ENCODE data around the gene ABHD8. TPM values are rescaled to one million over a fixed set of nuclear protein-coding genes. Genes with fewer than 3 reads are reported as not detected.

The ABHD8 gene
- total RNA-seq, 1 experiment from 2014 or later: 5.2 TPM

DNA sequence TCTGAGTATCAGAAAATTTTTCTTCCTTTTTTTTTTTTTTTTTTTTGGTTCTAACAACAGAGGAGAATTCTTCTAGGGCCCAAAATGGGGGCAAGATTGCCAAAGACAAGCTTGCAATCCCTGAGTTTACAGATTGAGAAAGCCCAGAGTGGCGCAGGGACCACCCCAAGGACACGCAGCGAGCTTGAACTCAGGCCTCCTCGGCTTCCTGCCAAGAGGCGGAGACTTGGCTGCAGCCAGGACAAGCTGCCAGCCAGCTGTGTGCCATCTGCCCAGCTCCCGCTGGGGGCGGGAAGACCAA is 1.9 kb upstream of the ABHD8 start:
- Histone ChIP-seq H3K27me3 (ENCODE audit: insufficient read depth, low read length) (no peaks in the 10 kb centered on the region), H3K9me2 (ENCODE audit: insufficient read depth) (no peaks in the 10 kb centered on the region), H2AFZ (ENCODE audit: low read depth, low read length, poor library complexity, severe bottlenecking) (no peak overlapping the region), H4K20me1 (ENCODE audit: insufficient read depth) (no peaks in the 10 kb centered on the region), H3K4me3 (replicated peaks in 1 of 2; ENCODE audit: low read depth in 1 of 2, low read length in 2 of 2) (0 out of 4 replicates have a peak overlapping the region, but pooled peaks of 1 of the 2 experiments have one; percentile 4), H3K4me2 (ENCODE audit: low read length) (peak overlapping the region; percentile 71), H3K9ac (ENCODE audit: low read length) (peak overlapping the region; percentile 32; the same call in 1 of the 2 replicates), H3K79me2 (ENCODE audit: insufficient read depth, low read length) (peaks cover 20% of the 10 kb centered on the region), H3K36me3 (ENCODE audit: control insufficient read depth in 1 of 2, insufficient read depth in 2 of 2, low read length in 2 of 2) (no peaks in the 10 kb centered on the region), H3K27ac (ENCODE audit: low read depth, low read length) (peak overlapping the region; percentile 47), H3K4me1 (ENCODE audit: control insufficient read depth in 1 of 2, insufficient read depth in 2 of 2, low read length in 2 of 2) (peaks cover 36 to 60% of the 10 kb centered on the region in 2 experiments), H3K9me3 (ENCODE audit: control insufficient read depth in 1 of 2, insufficient read depth in 1 of 2, low read depth in 1 of 2, low read length in 2 of 2) (no peaks in the 10 kb centered on the region)
- ATAC-seq: no peak
- RAD21 ChIA-PET (ENCODE audit: low non-redundant PET in 1 of 2, low total read pairs in 2 of 2, uncharacterized antibody in 2 of 2, unreplicated experiment in 2 of 2): interaction anchor here in 1 of 2 experiments (0.6 to 1.1 kb wide), 4 partner anchors 11 to 80 kb away, joined by 3 to 7 read pairs (median 3); no protein-coding TSS in a partner anchor
- no peak for DNase-seq (ENCODE audit: low read depth, low spot score)
- CTCF ChIA-PET: interaction anchor here (0.7 to 2.1 kb wide), 14 partner anchors 8 to 590 kb away, joined by 3 to 33 read pairs (median 4); no protein-coding TSS in a partner anchor
- intact Hi-C loops (cut with micrococcal nuclease): no loop called here
- POLR2A ChIA-PET: interaction anchor here (0.6 to 3.1 kb wide), 9 partner anchors 8 to 943 kb away, joined by 3 to 22 read pairs (median 4); partner anchors contain the start of gene B3GNT3
- TF ChIP-seq FOSL1 (IDR thresholded peaks at IDR 0.05; ENCODE audit: low read depth): no peak
- TF ChIP-seq, protein P1, sequence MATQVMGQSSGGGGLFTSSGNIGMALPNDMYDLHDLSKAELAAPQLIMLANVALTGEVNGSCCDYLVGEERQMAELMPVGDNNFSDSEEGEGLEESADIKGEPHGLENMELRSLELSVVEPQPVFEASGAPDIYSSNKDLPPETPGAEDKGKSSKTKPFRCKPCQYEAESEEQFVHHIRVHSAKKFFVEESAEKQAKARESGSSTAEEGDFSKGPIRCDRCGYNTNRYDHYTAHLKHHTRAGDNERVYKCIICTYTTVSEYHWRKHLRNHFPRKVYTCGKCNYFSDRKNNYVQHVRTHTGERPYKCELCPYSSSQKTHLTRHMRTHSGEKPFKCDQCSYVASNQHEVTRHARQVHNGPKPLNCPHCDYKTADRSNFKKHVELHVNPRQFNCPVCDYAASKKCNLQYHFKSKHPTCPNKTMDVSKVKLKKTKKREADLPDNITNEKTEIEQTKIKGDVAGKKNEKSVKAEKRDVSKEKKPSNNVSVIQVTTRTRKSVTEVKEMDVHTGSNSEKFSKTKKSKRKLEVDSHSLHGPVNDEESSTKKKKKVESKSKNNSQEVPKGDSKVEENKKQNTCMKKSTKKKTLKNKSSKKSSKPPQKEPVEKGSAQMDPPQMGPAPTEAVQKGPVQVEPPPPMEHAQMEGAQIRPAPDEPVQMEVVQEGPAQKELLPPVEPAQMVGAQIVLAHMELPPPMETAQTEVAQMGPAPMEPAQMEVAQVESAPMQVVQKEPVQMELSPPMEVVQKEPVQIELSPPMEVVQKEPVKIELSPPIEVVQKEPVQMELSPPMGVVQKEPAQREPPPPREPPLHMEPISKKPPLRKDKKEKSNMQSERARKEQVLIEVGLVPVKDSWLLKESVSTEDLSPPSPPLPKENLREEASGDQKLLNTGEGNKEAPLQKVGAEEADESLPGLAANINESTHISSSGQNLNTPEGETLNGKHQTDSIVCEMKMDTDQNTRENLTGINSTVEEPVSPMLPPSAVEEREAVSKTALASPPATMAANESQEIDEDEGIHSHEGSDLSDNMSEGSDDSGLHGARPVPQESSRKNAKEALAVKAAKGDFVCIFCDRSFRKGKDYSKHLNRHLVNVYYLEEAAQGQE (IDR thresholded peaks at IDR 0.05; ENCODE audit: low read depth): no peak
- no peak for TF ChIP-seq POLR2AphosphoS5 (IDR thresholded peaks at IDR 0.05; ENCODE audit: low read depth, low read length)
- no peak for TF ChIP-seq EZH2 (IDR thresholded peaks at IDR 0.05)
- TF ChIP-seq, protein P2, sequence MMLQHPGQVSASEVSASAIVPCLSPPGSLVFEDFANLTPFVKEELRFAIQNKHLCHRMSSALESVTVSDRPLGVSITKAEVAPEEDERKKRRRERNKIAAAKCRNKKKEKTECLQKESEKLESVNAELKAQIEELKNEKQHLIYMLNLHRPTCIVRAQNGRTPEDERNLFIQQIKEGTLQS (IDR thresholded peaks at IDR 0.05): no peak
- no peak for TF ChIP-seq POLR2A (IDR thresholded peaks at IDR 0.05; ENCODE audit: borderline replicate concordance, extremely low read depth, insufficient read depth, insufficient read length)
- no peak for TF ChIP-seq RAD21 (IDR thresholded peaks at IDR 0.05; ENCODE audit: low read depth)
- no peak for TF ChIP-seq YY1 (IDR thresholded peaks at IDR 0.05; ENCODE audit: extremely low read depth, insufficient replicate concordance, low read depth, low read length)
- no peak; the same call in 1 of the 2 replicates for TF ChIP-seq SRF (IDR thresholded peaks at IDR 0.05; ENCODE audit: low read depth)
- no peak for TF ChIP-seq CBX3 (IDR thresholded peaks at IDR 0.05; ENCODE audit: low read depth)
- no peak for TF ChIP-seq ELF1 (IDR thresholded peaks at IDR 0.05; ENCODE audit: borderline replicate concordance, low read depth)
- TF ChIP-seq ZFX (IDR thresholded peaks at IDR 0.05): no peak
- no peak for TF ChIP-seq EZH2phosphoT487 (IDR thresholded peaks at IDR 0.05; ENCODE audit: borderline replicate concordance)
- TF ChIP-seq, protein P3, sequence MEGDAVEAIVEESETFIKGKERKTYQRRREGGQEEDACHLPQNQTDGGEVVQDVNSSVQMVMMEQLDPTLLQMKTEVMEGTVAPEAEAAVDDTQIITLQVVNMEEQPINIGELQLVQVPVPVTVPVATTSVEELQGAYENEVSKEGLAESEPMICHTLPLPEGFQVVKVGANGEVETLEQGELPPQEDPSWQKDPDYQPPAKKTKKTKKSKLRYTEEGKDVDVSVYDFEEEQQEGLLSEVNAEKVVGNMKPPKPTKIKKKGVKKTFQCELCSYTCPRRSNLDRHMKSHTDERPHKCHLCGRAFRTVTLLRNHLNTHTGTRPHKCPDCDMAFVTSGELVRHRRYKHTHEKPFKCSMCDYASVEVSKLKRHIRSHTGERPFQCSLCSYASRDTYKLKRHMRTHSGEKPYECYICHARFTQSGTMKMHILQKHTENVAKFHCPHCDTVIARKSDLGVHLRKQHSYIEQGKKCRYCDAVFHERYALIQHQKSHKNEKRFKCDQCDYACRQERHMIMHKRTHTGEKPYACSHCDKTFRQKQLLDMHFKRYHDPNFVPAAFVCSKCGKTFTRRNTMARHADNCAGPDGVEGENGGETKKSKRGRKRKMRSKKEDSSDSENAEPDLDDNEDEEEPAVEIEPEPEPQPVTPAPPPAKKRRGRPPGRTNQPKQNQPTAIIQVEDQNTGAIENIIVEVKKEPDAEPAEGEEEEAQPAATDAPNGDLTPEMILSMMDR (IDR thresholded peaks at IDR 0.05 in 2 of 3, conservative IDR thresholded peaks at IDR 0.05 in 1 of 3; ENCODE audit: borderline replicate concordance in 1 of 3, insufficient read depth in 1 of 3, low read depth in 2 of 3, low read length in 2 of 3): no peak
- TF ChIP-seq ZNF274 (IDR thresholded peaks at IDR 0.05; ENCODE audit: low read depth, low read length): no peak
- no peak; the same call in 1 of the 2 replicates for TF ChIP-seq EGR1 (IDR thresholded peaks at IDR 0.05; ENCODE audit: low read depth)
- no peak for TF ChIP-seq SIN3A (IDR thresholded peaks at IDR 0.05; ENCODE audit: low read depth)
- no peak for TF ChIP-seq SP1 (IDR thresholded peaks at IDR 0.05; ENCODE audit: low read depth)
- TF ChIP-seq TCF7L2 (IDR thresholded peaks at IDR 0.05; ENCODE audit: borderline replicate concordance, extremely low read depth, insufficient read depth, insufficient read length): no peak
- no peak for TF ChIP-seq ZBTB33 (IDR thresholded peaks at IDR 0.05; ENCODE audit: extremely low read depth, insufficient replicate concordance, low read length)
- BruUV-seq (replicated peaks): no TSS peak

All from HCT116 (cell line).